ENCODE results near the gene GABBR2. TPM values are rescaled to one million over a fixed set of nuclear protein-coding genes. Genes with fewer than 3 reads are reported as not detected.

The GABBR2 gene
- polyA plus RNA-seq, 6 donors from 2014 or later = not detected

- Mint-ChIP-seq H3K36me3 (peaks cover 4 to 15% of the 10 kb centered on the region in 2 donors), H3K4me1 (peaks cover under 1 to 7% (median 5%) of the 10 kb centered on the region in 3 donors), H3K9me3 (peaks cover 4 to 26% (median 21%) of the 10 kb centered on the region in 7 donors), H3K27me3 (peaks cover 0 to 19% (median 5%) of the 10 kb centered on the region in 3 donors), H3K27ac (no peak overlapping the region), H3K4me3 (no peak overlapping the region)
- DNase-seq (no peak), ATAC-seq (ENCODE audit: low read depth in 2 of 2) (no peak)
Observed at GRCh38 chr9:98369896-98370295, 338.8 kb downstream of the GABBR2 start.

- peak overlapping the region in 1 of 6 donors; percentile 89 for H3K27ac Mint-ChIP-seq
- DNase-seq (no peak), ATAC-seq (ENCODE audit: low read depth in 2 of 2) (no peak)
- peaks cover 0 to 19% (median 5%) of the 10 kb centered on the region in 3 donors for H3K27me3 Mint-ChIP-seq
- H3K9me3 Mint-ChIP-seq = peaks cover 4 to 29% (median 24%) of the 10 kb centered on the region in 7 donors
- peaks cover 0 to 3% (median under 1%) of the 10 kb centered on the region in 3 donors for H3K4me1 Mint-ChIP-seq
- H3K36me3 Mint-ChIP-seq = peaks cover 4 to 17% of the 10 kb centered on the region in 2 donors
- H3K4me3 Mint-ChIP-seq = no peak overlapping the region
Observed at GRCh38 chr9:98369471-98369870, 339.3 kb downstream of the GABBR2 start.

- Mint-ChIP-seq H3K9me3 (peaks cover 4 to 29% (median 24%) of the 10 kb centered on the region in 7 donors), H3K4me1 (no peaks in the 10 kb centered on the region), H3K27ac (no peak overlapping the region), H3K27me3 (peaks cover 0 to 19% (median 5%) of the 10 kb centered on the region in 3 donors), H3K36me3 (peaks cover 4 to 17% of the 10 kb centered on the region in 2 donors), H3K4me3 (no peak overlapping the region)
- ATAC-seq (ENCODE audit: low read depth in 2 of 2) = no peak
- DNase-seq = no peak
Observed at GRCh38 chr9:98369066-98369425, 339.7 kb downstream of the GABBR2 start.

GRCh38 chr9:98368366-98369065, 340.2 kb downstream of the GABBR2 start:
- no peak for DNase-seq
- H3K36me3 Mint-ChIP-seq = peaks cover 4 to 17% of the 10 kb centered on the region in 2 donors
- peaks cover 0 to 19% (median 5%) of the 10 kb centered on the region in 3 donors for H3K27me3 Mint-ChIP-seq
- H3K4me1 Mint-ChIP-seq = no peaks in the 10 kb centered on the region
- no peak overlapping the region for H3K27ac Mint-ChIP-seq
- no peak overlapping the region for H3K4me3 Mint-ChIP-seq
- no peak for ATAC-seq (ENCODE audit: low read depth in 2 of 2)
- peaks cover 4 to 29% (median 24%) of the 10 kb centered on the region in 7 donors for H3K9me3 Mint-ChIP-seq

GRCh38 chr9:98367923-98368322, 340.8 kb downstream of the GABBR2 start:
- Mint-ChIP-seq H3K27me3 (peaks cover 0 to 22% (median 9%) of the 10 kb centered on the region in 3 donors), H3K9me3 (peaks cover 4 to 29% (median 24%) of the 10 kb centered on the region in 7 donors), H3K4me1 (no peaks in the 10 kb centered on the region), H3K27ac (peak overlapping the region in 1 of 6 donors; percentile 42), H3K36me3 (peaks cover 4 to 17% of the 10 kb centered on the region in 2 donors), H3K4me3 (no peak overlapping the region)
- no peak for DNase-seq
- no peak for ATAC-seq (ENCODE audit: low read depth in 2 of 2)

GRCh38 chr9:98367371-98367900, 341.3 kb downstream of the GABBR2 start:
- Mint-ChIP-seq H3K27ac (peak overlapping the region in 1 of 6 donors; percentile 73), H3K4me1 (no peaks in the 10 kb centered on the region), H3K4me3 (no peak overlapping the region), H3K27me3 (peaks cover 0 to 25% (median 14%) of the 10 kb centered on the region in 3 donors), H3K9me3 (peaks cover 4 to 29% (median 24%) of the 10 kb centered on the region in 7 donors), H3K36me3 (peaks cover 4 to 17% of the 10 kb centered on the region in 2 donors)
- DNase-seq (no peak), ATAC-seq (ENCODE audit: low read depth in 2 of 2) (no peak)

GRCh38 chr9:98365781-98366180, 343.0 kb downstream of the GABBR2 start:
- DNase-seq (no peak), ATAC-seq (ENCODE audit: low read depth in 2 of 2) (no peak)
- no peaks in the 10 kb centered on the region for H3K4me1 Mint-ChIP-seq
- H3K27me3 Mint-ChIP-seq = peaks cover 8 to 25% (median 23%) of the 10 kb centered on the region in 3 donors
- H3K4me3 Mint-ChIP-seq = no peak overlapping the region
- H3K27ac Mint-ChIP-seq = no peak overlapping the region
- H3K9me3 Mint-ChIP-seq = peaks cover 4 to 29% (median 24%) of the 10 kb centered on the region in 7 donors
- peaks cover 4 to 17% of the 10 kb centered on the region in 2 donors for H3K36me3 Mint-ChIP-seq

- H3K4me1 Mint-ChIP-seq = no peaks in the 10 kb centered on the region
- ATAC-seq (ENCODE audit: low read depth in 2 of 2) (no peak), DNase-seq (no peak)
- peaks cover 4 to 29% (median 24%) of the 10 kb centered on the region in 7 donors for H3K9me3 Mint-ChIP-seq
- peaks cover 10 to 25% (median 25%) of the 10 kb centered on the region in 3 donors for H3K27me3 Mint-ChIP-seq
- peaks cover 4 to 17% of the 10 kb centered on the region in 2 donors for H3K36me3 Mint-ChIP-seq
- H3K27ac Mint-ChIP-seq = no peak overlapping the region
- no peak overlapping the region for H3K4me3 Mint-ChIP-seq
Observed at GRCh38 chr9:98365227-98365669, 343.5 kb downstream of the GABBR2 start.

GRCh38 chr9:98364086-98364485, 344.6 kb downstream of the GABBR2 start:
- H3K27me3 Mint-ChIP-seq = peaks cover 10 to 31% (median 25%) of the 10 kb centered on the region in 3 donors

GRCh38 chr9:98363644-98364043, 345.1 kb downstream of the GABBR2 start:
- no peak for ATAC-seq (ENCODE audit: low read depth in 2 of 2)

More at GRCh38 chr9:98364086-98364485, 344.6 kb downstream of the GABBR2 start:
- ATAC-seq (ENCODE audit: low read depth in 2 of 2) (no peak), DNase-seq (no peak)
- no peak overlapping the region for H3K27ac Mint-ChIP-seq
- no peaks in the 10 kb centered on the region for H3K4me1 Mint-ChIP-seq
- H3K36me3 Mint-ChIP-seq = peaks cover 4 to 17% of the 10 kb centered on the region in 2 donors
- peaks cover 4 to 29% (median 24%) of the 10 kb centered on the region in 7 donors for H3K9me3 Mint-ChIP-seq
- H3K4me3 Mint-ChIP-seq = no peak overlapping the region

GRCh38 chr9:98362624-98363252, 346.0 kb downstream of the GABBR2 start:
- Mint-ChIP-seq H3K4me1 (no peaks in the 10 kb centered on the region), H3K36me3 (peaks cover 4 to 17% of the 10 kb centered on the region in 2 donors), H3K27me3 (peaks cover 10 to 34% (median 19%) of the 10 kb centered on the region in 3 donors), H3K4me3 (no peak overlapping the region), H3K9me3 (peaks cover 4 to 29% (median 24%) of the 10 kb centered on the region in 7 donors), H3K27ac (no peak overlapping the region)
- DNase-seq (no peak), ATAC-seq (ENCODE audit: low read depth in 2 of 2) (no peak)

More at GRCh38 chr9:98363644-98364043, 345.1 kb downstream of the GABBR2 start:
- peaks cover 4 to 17% of the 10 kb centered on the region in 2 donors for H3K36me3 Mint-ChIP-seq
- H3K9me3 Mint-ChIP-seq = peaks cover 4 to 29% (median 24%) of the 10 kb centered on the region in 7 donors
- no peak overlapping the region for H3K4me3 Mint-ChIP-seq
- peaks cover 10 to 31% (median 25%) of the 10 kb centered on the region in 3 donors for H3K27me3 Mint-ChIP-seq
- DNase-seq = no peak
- no peaks in the 10 kb centered on the region for H3K4me1 Mint-ChIP-seq
- no peak overlapping the region for H3K27ac Mint-ChIP-seq

- H3K27me3 Mint-ChIP-seq = peaks cover 8 to 35% (median 10%) of the 10 kb centered on the region in 3 donors
- DNase-seq (no peak), ATAC-seq (ENCODE audit: low read depth in 2 of 2) (no peak)
- H3K4me1 Mint-ChIP-seq = peaks cover 0 to 3% (median 0%) of the 10 kb centered on the region in 3 donors
- H3K9me3 Mint-ChIP-seq = peaks cover 4 to 24% (median 19%) of the 10 kb centered on the region in 7 donors
- no peak overlapping the region for H3K27ac Mint-ChIP-seq
- H3K4me3 Mint-ChIP-seq = peak overlapping the region in 1 of 8 donors; percentile 26
- peaks cover 4 to 9% of the 10 kb centered on the region in 2 donors for H3K36me3 Mint-ChIP-seq
Observed at GRCh38 chr9:98361645-98362044, 347.1 kb downstream of the GABBR2 start.

GRCh38 chr9:98360176-98360708, 348.5 kb downstream of the GABBR2 start:
- Mint-ChIP-seq H3K4me1 (peaks cover 0 to 3% (median 0%) of the 10 kb centered on the region in 3 donors), H3K4me3 (no peak overlapping the region), H3K27me3 (peaks cover 7 to 35% (median 10%) of the 10 kb centered on the region in 3 donors), H3K9me3 (peaks cover 3 to 10% (median 6%) of the 10 kb centered on the region in 7 donors), H3K36me3 (peaks cover 2 to 6% of the 10 kb centered on the region in 2 donors), H3K27ac (no peak overlapping the region)
- DNase-seq (no peak), ATAC-seq (ENCODE audit: low read depth in 2 of 2) (no peak)

Data from naive B cell (primary cell).